ENCODE results near the gene GAS2L2.
"Not testable (repeated sequence)": the region's sequence is repeated elsewhere in the genome, so short reads cannot be mapped to it uniquely, and the experiment has no call there.

GAS2L2 gene

DNA sequence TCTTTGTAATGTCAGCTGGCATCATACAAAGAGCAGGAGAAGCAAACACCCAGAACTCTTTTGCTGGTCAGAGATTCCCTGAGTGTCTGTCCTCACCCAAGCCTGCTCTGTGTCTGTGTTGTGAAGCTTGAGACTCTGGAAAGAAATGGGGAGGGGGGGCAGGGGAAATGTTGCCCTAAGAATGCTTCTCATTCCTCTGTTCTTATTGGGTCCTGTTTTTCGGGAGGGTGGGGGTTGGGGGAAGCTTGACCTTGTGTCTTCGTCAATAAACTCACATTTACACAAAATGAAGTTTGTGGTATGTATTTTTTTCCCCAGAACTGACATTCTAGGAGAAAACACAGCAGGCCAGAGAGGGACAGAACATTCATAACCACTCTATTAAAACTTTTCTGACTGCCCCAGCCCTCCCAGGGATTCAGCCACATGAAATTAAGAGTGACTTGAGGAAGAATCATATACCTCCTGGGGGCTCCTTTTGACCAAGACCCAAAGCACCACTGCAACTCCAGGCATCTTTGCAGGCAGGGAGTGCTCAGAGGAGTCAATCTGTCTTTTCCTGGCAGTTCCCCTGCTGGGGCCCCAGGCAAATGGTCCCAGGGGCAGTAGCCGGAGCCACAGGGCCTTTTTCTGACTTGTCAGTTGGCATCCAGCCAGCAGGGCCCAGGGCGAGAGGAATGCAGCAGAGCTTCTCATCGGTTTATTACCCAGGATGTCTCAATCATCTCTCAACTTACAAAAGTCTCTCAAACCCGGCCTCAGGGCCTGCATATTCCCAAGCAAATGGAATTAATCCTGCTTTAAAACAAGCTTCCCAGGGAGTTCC lies 26.7 kb downstream of the GAS2L2 start:
- DNase-seq, result peak; percentile 96

DNA sequence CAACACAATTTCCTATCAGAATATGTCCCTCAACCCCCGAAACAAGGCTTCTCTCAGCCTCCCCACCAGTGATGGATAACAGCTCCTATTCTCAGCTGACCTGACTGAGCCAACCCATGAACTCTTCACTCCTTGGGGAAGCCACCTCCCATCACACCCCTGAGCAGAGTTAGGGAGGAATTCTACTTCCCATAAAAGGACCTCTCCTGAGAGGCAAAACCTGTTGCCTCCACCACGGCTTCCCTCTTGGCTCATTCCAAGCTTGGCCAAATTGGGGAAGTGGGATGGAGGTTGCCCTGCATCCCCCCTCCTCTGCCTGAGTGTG lies 27.3 kb downstream of the GAS2L2 start:
- no peak for DNase-seq

DNA sequence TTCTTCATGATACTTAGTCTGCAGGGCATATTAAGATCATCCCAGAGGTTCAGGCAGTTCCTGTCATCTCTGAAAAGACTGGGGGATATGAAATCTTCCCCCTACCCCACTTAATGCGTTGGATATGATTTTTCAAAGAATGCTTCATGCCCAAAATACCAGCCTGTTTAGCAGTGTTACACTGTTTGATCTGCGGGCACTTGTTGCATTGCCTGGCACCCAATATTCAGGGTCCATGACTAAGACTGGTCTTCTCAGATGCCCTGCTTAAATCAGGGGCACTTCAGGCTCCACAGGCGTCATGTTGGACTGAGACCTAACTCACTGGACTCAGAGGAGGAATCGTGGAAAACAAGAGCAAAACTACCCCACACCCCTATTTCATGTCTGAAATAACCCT lies 28.0 kb downstream of the GAS2L2 start:
- no peak for DNase-seq

- DNase-seq, result no peak
These were observed 29.3 kb downstream of the GAS2L2 start for GRCh38 chr17:35723735-35724134.

DNA sequence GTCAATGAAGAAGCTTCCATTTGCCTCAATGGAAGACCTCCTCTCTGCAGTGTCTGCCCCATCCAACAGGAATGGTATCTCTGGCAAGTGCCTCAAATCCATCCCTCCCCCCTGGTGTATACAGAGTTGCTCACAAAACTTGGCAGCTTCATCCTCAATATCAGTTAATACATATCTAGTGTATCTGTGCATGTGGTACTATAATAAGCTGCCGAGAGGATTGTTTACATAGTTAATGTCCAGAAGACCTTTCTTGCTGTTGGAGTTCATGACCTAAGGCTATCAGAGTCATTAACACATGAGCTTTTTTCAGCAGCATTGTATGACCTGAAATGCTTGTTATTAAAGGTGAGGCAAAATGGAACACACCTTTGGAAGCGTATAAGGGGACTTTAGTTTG lies 35.6 kb downstream of the GAS2L2 start:
- no peak for DNase-seq

- no peak for DNase-seq
These were observed 36.1 kb downstream of the GAS2L2 start for GRCh38 chr17:35716897-35717465.

GRCh38 chr17:35716173-35716572 lies 36.9 kb downstream of the GAS2L2 start:
- no peak for DNase-seq

GRCh38 chr17:35715416-35715815 lies 37.6 kb downstream of the GAS2L2 start:
- no peak for DNase-seq

- no peak for DNase-seq
These were observed 38.1 kb downstream of the GAS2L2 start for GRCh38 chr17:35714988-35715387.

DNA sequence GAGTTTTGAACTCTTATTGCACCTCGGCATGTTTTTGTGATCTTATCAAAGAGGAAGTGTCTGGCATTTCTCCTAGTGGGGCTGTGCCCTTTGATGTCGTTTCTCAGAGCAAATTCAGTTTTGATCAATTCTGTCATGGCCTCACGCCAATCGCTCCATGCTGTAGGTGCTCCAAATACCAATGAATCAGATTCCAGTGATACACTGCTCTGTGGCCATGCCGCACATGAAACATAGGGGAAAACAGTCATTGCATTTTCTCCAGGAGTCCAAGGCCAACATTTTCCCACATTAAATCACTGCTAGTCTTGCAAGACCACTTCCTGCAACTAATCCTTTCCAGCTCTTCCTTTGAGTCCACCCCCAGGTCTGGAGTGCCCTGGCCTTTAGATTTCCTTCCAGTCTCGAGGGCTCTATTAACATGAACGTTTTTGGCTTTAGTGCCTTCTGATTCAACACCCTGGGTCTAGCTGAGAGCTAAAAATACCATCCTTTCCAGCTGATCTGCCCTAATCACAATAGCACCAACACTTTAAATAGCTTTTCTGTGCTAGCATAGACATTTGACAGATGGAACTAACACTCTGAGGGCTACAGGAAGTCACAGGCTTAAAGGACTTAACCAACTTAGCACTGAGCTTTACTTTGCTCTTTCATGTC lies 39.8 kb downstream of the GAS2L2 start:
- peak; percentile 92 for DNase-seq

DNA sequence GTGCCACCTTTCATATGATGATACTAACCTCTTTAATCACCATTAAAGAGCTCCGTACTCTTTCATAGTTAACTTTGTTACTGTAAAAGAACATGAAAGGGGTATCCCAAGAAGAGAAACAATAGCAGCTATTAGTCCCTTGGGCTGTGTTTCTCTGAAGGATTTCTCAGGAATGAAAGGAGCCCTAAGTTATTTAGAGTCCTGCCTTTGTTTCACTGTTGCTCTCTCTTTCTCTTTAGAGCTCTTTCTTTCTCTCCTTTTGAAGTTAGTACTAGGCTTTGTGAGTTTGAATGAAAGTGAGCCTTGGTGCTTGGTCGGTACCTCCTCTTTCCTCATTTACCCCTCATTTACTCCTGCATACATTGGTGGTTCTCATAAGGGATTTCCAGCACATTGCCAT lies 42.1 kb downstream of the GAS2L2 start:
- DNase-seq, result no peak

- DNase-seq, result no peak
These were observed 43.2 kb downstream of the GAS2L2 start for GRCh38 chr17:35709874-35710273.

DNA sequence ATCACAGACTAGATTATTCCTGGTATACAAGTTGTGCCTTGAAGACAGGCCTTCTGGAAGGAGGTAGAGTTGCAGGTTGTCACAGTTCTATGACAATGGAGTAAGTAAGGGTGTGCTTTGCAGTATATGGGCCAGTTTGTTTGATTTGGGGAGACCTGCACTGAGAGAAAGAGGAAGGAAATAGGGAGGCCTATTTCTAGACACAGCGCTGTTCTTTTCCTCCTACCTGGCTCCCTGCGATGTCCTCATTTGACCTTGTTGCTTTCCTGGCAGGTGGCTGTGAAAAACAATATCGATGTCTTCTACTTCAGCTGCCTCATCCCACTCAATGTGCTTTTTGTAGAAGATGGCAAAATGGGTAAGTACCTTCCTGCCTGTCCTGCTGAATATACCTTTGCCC lies 44.1 kb downstream of the GAS2L2 start:
- DNase-seq, result no peak

DNA sequence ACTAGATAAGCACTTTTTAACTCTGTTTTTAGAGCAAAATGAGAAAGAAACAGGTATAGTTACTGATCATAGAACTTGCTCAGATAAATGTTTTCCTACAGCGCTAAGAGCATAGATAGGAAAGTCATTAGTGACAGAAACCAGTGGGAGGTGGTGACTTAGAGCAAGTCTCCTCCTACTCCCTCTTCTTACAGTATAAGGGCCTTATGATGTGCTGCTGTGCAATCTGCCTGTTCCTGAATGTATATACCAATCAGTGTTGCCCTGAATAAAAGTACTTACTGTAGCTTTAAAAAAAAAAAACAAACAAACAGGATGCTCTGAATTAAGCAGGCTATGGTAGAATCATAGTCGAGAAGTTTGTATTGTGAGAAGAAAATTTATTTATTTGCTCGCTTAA lies 44.9 kb downstream of the GAS2L2 start:
- no peak for DNase-seq

DNA sequence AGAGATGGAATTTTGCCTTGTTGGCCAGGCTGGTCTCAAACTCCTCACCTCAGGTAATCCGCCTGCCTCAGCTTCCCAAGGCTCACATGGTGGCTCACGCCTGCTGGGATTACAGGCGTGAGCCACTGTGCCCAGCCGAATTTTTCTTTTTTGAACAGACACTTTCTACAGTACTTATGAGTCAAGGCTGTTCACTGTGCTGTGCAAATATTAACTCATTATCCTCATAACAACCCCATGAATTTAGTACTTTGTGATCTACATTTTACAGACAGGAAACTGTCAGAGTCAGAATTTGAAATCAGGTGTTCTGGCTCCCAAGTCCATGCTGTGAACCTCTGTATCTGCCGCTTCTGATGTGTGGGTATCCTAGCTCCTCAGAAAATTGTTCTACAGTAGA lies 47.3 kb downstream of the GAS2L2 start:
- no peak for DNase-seq

DNA sequence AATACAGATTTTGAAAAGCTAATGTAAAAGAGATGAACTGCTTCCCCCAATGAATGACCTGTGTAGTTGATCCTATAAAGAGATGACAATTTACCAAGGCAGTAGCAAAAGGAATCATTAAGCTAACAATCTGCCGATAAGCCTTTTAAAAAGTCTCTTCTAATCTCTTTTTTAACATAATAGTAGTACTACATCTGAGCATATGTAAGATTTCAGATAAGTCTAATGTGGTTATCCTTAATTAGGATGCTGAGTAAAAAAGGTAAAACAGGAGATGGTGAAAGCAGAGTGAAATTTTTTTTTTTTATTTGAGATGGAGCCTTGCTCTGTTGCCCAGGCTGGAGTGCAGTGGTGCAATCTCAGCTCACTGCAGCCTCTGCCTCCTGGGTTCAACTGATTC lies 47.8 kb downstream of the GAS2L2 start:
- DNase-seq, result no peak

- not testable (repeated sequence) for DNase-seq
These were observed 49.7 kb downstream of the GAS2L2 start for GRCh38 chr17:35703308-35703707.

GRCh38 chr17:35701491-35701890 lies 51.5 kb downstream of the GAS2L2 start:
- no peak for DNase-seq

GRCh38 chr17:35700150-35700549 lies 52.9 kb downstream of the GAS2L2 start:
- DNase-seq, result peak; percentile 50

DNA sequence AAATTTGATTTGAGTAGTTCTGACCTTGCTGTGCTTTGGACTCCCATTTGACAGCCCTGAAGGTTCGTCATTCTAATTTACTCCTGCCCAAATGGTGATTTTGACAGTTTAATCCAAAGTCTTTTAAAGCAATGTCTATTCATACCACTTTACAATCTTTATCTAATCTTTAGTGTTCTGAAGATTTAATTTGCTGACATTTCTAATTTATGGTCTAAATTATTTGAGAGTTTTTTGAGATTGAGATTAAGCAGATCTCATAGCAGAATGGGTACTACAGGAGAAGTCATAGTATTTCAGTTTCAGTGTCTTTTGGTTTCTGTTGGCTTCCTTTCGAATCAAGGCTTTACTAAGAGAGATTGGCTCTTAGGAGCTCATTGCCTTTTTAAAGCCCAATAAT lies 54.2 kb downstream of the GAS2L2 start:
- DNase-seq, result no peak

DNA sequence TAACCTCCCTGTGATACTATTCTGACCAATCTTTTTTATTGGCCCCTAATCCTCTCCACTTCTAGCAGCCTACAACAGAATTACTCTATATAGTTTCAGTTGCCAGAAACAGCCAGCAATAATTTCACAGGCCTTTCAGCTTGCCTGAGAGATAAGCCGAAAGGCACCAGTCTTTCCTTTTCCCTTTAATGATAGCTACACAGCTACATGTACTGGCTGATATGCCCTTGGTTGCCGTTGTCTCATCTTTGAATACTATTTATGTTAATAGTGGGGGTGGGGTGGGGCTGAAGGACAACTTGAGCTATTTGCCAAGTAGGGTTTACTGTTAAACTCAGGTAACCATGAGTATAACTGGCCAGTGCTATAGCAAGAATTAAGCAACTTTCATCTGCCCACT lies 57.4 kb downstream of the GAS2L2 start:
- DNase-seq, result no peak

GRCh38 chr17:35694906-35695305 lies 58.1 kb downstream of the GAS2L2 start:
- no peak for DNase-seq

Measured in EL (cell line).